Measurements from ENCODE around the gene C6. TPM values are rescaled to one million over a fixed set of nuclear protein-coding genes. Genes with fewer than 3 reads are reported as not detected.
"Not testable (repeated sequence)": the region's sequence is repeated elsewhere in the genome, so short reads cannot be mapped to it uniquely, and the experiment has no call there.

The C6 gene
- total RNA-seq, 4 donors from 2014 or later = 9.6 to 37.6 (median 15.0) TPM

GRCh38 chr5:41214182-41214581 lies 850 bp upstream of the C6 start:
- Histone ChIP-seq H3K4me1 (peaks cover 0 to 14% (median 2%) of the 10 kb centered on the region in 4 donors), H3K36me3 (no peaks in the 10 kb centered on the region), H3K27ac (no peak overlapping the region), H3K4me3 (no peak overlapping the region), H3K9me3 (no peaks in the 10 kb centered on the region), H3K27me3 (no peaks in the 10 kb centered on the region)
- TF ChIP-seq CTCF (IDR thresholded peaks at IDR 0.05) = no peak
- TF ChIP-seq POLR2A (IDR thresholded peaks at IDR 0.05) = no peak
- no peak for TF ChIP-seq EP300 (IDR thresholded peaks at IDR 0.05)
- no peak for DNase-seq (ENCODE audit: low spot score in 2 of 2)

GRCh38 chr5:41212935-41213334 lies 397 bp downstream of the C6 start:
- WGBS, 2 donors = 87 to 91% methylated on average over 1 of the region's 1 CpG
- H3K4me1 ChIP-seq = peaks cover 0 to 5% (median 0%) of the 10 kb centered on the region in 4 donors
- no peak overlapping the region for H3K4me3 ChIP-seq
- no peaks in the 10 kb centered on the region for H3K9me3 ChIP-seq
- H3K36me3 ChIP-seq = no peaks in the 10 kb centered on the region
- no peak for DNase-seq (ENCODE audit: low spot score in 2 of 2)
- H3K27ac ChIP-seq = no peak overlapping the region
- no peaks in the 10 kb centered on the region for H3K27me3 ChIP-seq
- no peak for TF ChIP-seq CTCF (IDR thresholded peaks at IDR 0.05)
- TF ChIP-seq EP300 (IDR thresholded peaks at IDR 0.05) = no peak
- TF ChIP-seq POLR2A (IDR thresholded peaks at IDR 0.05) = no peak

- DNase-seq (ENCODE audit: low spot score in 2 of 2) = no peak
- no peak for TF ChIP-seq EP300 (IDR thresholded peaks at IDR 0.05)
- no peak for TF ChIP-seq CTCF (IDR thresholded peaks at IDR 0.05)
- TF ChIP-seq POLR2A (IDR thresholded peaks at IDR 0.05) = no peak
- no peaks in the 10 kb centered on the region for H3K36me3 ChIP-seq
- no peak overlapping the region for H3K27ac ChIP-seq
- no peak overlapping the region for H3K4me3 ChIP-seq
- 83 to 95% methylated on average over 4 of the region's 4 CpGs for WGBS, 2 donors
- H3K4me1 ChIP-seq = peaks cover 0 to 5% (median 0%) of the 10 kb centered on the region in 4 donors
- no peaks in the 10 kb centered on the region for H3K9me3 ChIP-seq
- H3K27me3 ChIP-seq = no peaks in the 10 kb centered on the region
These were observed 1.9 kb downstream of the C6 start for GRCh38 chr5:41211417-41211816.

- H3K4me3 ChIP-seq; H3K4me1 ChIP-seq; H3K27ac ChIP-seq; H3K36me3 ChIP-seq; H3K27me3 ChIP-seq; DNase-seq (ENCODE audit: low spot score in 2 of 2): not testable (repeated sequence)
- H3K9me3 ChIP-seq = peaks cover 0 to 12% (median 0%) of the 10 kb centered on the region in 4 donors
- WGBS, 2 donors = 90 to 93% methylated on average over 8 of the region's 8 CpGs
These were observed 7.9 kb downstream of the C6 start for GRCh38 chr5:41205475-41205874.

GRCh38 chr5:41203033-41203432 lies 10.3 kb downstream of the C6 start:
- H3K4me1 ChIP-seq = peaks cover 0 to 6% (median 0%) of the 10 kb centered on the region in 4 donors
- no peak overlapping the region for H3K27ac ChIP-seq
- no peaks in the 10 kb centered on the region for H3K27me3 ChIP-seq
- no peaks in the 10 kb centered on the region for H3K36me3 ChIP-seq
- 78 to 87% methylated on average over 2 of the region's 2 CpGs for WGBS, 2 donors
- no peak overlapping the region for H3K4me3 ChIP-seq
- TF ChIP-seq EP300 (IDR thresholded peaks at IDR 0.05) (no peak), CTCF (IDR thresholded peaks at IDR 0.05) (no peak), POLR2A (IDR thresholded peaks at IDR 0.05) (no peak)
- no peak for DNase-seq (ENCODE audit: low spot score in 2 of 2)
- H3K9me3 ChIP-seq = peaks cover 0 to 12% (median 0%) of the 10 kb centered on the region in 4 donors
